ENCODE results near the gene MAP1LC3B.

MAP1LC3B gene

GRCh38 chr16:87391950-87392820 is at the start of gene MAP1LC3B:
Gene MAP1LC3B (plus strand): TSS chr16:87392336. CDS start chr16:87392428, 92 bp downstream.
- TF ChIP-seq GATA1 (IDR thresholded peaks at IDR 0.05; ENCODE audit: low read depth, low read length) = no peak
- TF ChIP-seq POLR2A (IDR thresholded peaks at IDR 0.05; ENCODE audit: low read length) = peak; percentile 96

GRCh38 chr16:87342504-87342903 is 49.6 kb upstream of the MAP1LC3B start:
- TF ChIP-seq POLR2A (IDR thresholded peaks at IDR 0.05; ENCODE audit: low read length) (no peak), GATA1 (IDR thresholded peaks at IDR 0.05; ENCODE audit: low read depth, low read length) (no peak)

More at GRCh38 chr16:87391950-87392820, at the start of gene MAP1LC3B:
- peak; percentile 98 to 100 for DNase-seq

GRCh38 chr16:87342978-87343752 is 49.0 kb upstream of the MAP1LC3B start:
- no peak for TF ChIP-seq GATA1 (IDR thresholded peaks at IDR 0.05; ENCODE audit: low read depth, low read length)
- TF ChIP-seq POLR2A (IDR thresholded peaks at IDR 0.05; ENCODE audit: low read length) = no peak
- DNase-seq = no peak

More at GRCh38 chr16:87342504-87342903, 49.6 kb upstream of the MAP1LC3B start:
- DNase-seq = no peak

- DNase-seq = no peak
- TF ChIP-seq POLR2A (IDR thresholded peaks at IDR 0.05; ENCODE audit: low read length) (no peak), GATA1 (IDR thresholded peaks at IDR 0.05; ENCODE audit: low read depth, low read length) (no peak)
Measured at GRCh38 chr16:87343753-87344050, 48.4 kb upstream of the MAP1LC3B start.

- DNase-seq = no peak
- no peak for TF ChIP-seq GATA1 (IDR thresholded peaks at IDR 0.05; ENCODE audit: low read depth, low read length)
- no peak for TF ChIP-seq POLR2A (IDR thresholded peaks at IDR 0.05; ENCODE audit: low read length)
Measured at GRCh38 chr16:87344165-87344930, 47.8 kb upstream of the MAP1LC3B start.

- no peak for DNase-seq
- TF ChIP-seq GATA1 (IDR thresholded peaks at IDR 0.05; ENCODE audit: low read depth, low read length) = no peak
- TF ChIP-seq POLR2A (IDR thresholded peaks at IDR 0.05; ENCODE audit: low read length) = no peak
Measured at GRCh38 chr16:87344931-87345631, 47.1 kb upstream of the MAP1LC3B start.

GRCh38 chr16:87345726-87346424 is 46.3 kb upstream of the MAP1LC3B start:
- TF ChIP-seq POLR2A (IDR thresholded peaks at IDR 0.05; ENCODE audit: low read length) = no peak
- no peak for TF ChIP-seq GATA1 (IDR thresholded peaks at IDR 0.05; ENCODE audit: low read depth, low read length)
- no peak for DNase-seq

GRCh38 chr16:87346517-87347060 is 45.5 kb upstream of the MAP1LC3B start:
- DNase-seq = no peak
- TF ChIP-seq GATA1 (IDR thresholded peaks at IDR 0.05; ENCODE audit: low read depth, low read length) (no peak), POLR2A (IDR thresholded peaks at IDR 0.05; ENCODE audit: low read length) (no peak)

GRCh38 chr16:87347932-87348615 is 44.1 kb upstream of the MAP1LC3B start:
- TF ChIP-seq POLR2A (IDR thresholded peaks at IDR 0.05; ENCODE audit: low read length) (no peak), GATA1 (IDR thresholded peaks at IDR 0.05; ENCODE audit: low read depth, low read length) (no peak)
- DNase-seq = no peak

GRCh38 chr16:87348616-87349157 is 43.4 kb upstream of the MAP1LC3B start:
- no peak for DNase-seq
- no peak for TF ChIP-seq POLR2A (IDR thresholded peaks at IDR 0.05; ENCODE audit: low read length)
- TF ChIP-seq GATA1 (IDR thresholded peaks at IDR 0.05; ENCODE audit: low read depth, low read length) = no peak

GRCh38 chr16:87350031-87350430 is 42.1 kb upstream of the MAP1LC3B start:
- TF ChIP-seq POLR2A (IDR thresholded peaks at IDR 0.05; ENCODE audit: low read length) (no peak), GATA1 (IDR thresholded peaks at IDR 0.05; ENCODE audit: low read depth, low read length) (no peak)
- no peak for DNase-seq
